GM21526 (cell line): ENCODE results near the gene PSORS1C2.
A peak's percentile ranks its signal among the peaks of the same experiment; 100 is the strongest.
"Not testable (repeated sequence)": the region's sequence is repeated elsewhere in the genome, so short reads cannot be mapped to it uniquely, and the experiment has no call there.

Experiments used
- ATAC-seq: cut with Tn5 transposase; IDR thresholded peaks from one replicate; pipeline ENCODE4 v1.9.1; 2021; ENCODE audit warnings: moderate library complexity; ENCODE audit not compliant: unreplicated experiment, low FRiP score

PSORS1C2 gene

DNA sequence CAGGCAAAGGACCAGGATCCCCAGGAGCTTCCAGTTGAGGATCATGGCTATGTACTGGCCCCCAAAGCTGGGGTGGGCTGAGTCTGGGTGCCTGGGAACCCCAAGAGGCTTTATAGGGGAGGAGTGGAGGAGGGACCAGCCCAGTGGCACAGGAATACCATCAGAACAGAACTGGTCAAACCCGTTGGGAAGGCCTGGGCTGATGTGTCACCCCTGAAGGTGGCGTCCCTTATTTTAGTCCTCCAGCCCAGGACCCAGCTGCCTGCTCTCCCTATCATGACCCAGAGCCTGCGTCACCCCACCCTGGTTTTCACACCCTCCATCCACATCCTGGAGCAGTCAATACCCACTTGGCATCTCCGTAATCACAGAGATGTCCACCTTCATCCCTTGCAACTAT, at the start of gene PSORS1C2:
Gene PSORS1C2 (minus strand): TSS at position 85 of the 400 bp plus-strand sequence. CDS start 40 bp downstream, at position 45.
- ATAC-seq: no peak

DNA sequence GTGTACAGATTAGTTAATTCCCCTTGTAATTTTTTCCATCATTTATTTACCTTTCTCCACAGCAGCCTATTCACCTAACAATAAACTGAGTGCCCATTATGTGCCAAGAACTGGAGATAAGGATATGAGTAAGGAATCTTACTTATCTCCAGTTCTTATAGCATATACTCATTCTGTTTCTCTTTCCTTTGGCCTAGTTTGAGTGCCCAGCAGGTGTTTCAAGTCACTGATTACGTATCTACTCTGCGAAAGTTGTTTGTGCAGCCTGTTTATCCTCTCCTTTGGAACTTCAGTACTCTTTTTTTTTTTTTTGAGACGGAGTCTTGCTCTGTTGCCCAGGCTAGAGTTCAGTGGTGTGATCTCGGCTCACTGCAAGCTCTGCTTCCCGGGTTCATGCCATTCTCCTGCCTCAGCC, 48.9 kb upstream of the PSORS1C2 start:
- ATAC-seq: no peak

DNA sequence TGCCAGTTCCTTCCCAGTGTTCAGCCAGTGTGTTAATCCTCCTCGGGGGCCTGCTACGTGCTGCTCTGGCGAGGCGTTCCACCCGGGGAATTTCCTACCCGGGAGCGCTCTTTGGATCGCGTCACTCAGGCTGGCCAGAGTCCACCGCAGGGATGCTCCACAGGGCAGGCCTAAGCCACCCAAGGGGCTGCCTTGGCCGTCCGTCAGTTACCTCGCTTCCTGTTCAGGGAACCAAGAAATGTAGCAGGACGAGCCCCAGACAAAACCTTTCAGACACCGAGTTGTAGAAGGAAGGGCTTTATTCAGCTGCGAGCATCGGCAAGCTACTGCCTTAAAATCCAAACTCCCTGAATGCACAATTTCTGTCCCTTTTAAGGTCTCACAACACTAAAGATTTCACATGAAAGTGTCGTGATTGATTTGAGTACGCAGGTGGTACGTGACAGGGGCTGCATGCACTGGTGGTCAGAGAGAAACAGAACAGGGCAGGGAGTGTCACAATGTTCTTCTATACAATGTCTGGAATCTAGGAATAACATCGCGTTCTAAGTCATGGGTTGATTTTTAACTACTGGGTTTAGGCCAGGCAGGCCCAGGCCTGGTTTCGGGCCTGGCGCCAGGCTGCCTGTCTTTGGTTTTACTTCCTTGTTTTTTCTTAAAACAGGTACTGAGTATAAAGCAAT, 47.3 kb upstream of the PSORS1C2 start:
- no peak for ATAC-seq

DNA sequence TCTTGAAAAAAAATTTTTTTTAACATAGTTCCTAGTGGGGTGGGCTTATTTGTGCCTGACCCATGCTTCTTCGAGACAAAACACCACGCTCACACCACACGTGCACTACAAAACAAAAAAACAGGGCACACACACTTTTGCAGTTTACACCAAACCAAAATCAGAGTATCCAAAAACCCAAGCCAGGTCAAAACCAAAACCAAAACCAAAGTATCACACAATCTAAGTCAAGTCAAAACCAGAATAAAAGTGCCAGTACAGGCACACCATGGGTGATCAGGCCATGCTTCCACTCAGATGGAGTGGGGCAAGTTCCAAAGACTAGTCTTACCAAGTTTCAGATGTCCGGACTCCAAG, 46.8 kb upstream of the PSORS1C2 start:
- not testable (repeated sequence) for ATAC-seq

DNA sequence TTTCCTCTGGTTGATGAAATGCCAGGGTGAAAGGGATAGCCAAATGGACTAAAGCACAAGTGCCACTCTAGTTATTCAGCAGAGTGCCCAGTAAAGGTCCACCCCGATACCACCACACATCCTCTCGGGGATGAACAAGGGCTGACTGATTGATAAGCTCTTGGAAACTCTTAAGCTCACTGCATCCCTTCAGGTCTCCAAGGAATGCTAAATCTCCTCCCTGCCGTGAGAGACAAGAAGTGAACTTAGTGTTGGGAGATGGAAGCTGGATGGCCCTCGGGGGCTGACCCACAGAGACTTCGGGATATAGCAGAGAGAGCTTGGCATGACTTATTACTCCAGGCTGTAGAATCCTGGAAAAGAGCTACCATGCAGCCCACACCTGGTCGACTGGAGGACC, 45.0 kb upstream of the PSORS1C2 start:
- ATAC-seq: not testable (repeated sequence)

DNA sequence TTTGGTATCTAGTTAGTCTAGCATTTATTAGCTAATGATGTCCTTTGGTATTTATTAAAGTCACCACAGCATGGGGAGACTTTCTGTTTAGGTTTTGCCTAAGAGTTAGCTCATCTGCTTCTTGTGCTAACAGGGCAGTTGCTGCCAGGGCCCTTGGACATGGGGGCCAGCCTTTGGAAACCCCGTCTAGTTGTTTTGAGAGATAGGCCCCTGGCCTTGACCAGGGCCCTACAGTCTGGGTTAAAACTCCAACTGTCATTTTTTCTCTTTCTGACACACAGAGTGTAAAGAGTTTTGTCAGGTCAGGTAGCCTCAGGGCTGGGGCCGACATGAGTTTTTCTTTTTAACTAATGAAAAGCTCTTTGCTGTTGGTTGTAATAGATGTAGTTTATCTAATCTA, 44.4 kb upstream of the PSORS1C2 start:
- ATAC-seq: not testable (repeated sequence)

DNA sequence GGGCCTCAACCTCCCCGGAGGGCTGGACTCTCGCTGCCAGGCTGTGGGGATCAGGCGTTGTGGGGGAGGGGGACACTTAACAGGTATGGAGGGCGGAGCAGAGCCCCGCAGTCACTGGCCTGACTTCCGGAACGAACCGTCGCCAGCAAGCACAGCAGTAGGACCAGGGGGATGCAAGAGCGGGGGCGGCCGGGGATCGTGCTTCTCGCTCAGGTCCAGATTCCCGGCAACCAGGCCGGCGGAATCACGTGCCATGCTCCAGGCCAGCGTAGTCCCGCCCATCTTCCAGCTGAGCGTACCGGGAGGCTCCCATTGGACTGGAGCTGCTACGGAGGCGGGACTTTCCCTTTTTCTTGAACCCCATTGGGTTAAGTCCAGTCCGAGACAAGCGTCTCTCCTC, 41.6 kb upstream of the PSORS1C2 start:
- ATAC-seq: peak; percentile 77

DNA sequence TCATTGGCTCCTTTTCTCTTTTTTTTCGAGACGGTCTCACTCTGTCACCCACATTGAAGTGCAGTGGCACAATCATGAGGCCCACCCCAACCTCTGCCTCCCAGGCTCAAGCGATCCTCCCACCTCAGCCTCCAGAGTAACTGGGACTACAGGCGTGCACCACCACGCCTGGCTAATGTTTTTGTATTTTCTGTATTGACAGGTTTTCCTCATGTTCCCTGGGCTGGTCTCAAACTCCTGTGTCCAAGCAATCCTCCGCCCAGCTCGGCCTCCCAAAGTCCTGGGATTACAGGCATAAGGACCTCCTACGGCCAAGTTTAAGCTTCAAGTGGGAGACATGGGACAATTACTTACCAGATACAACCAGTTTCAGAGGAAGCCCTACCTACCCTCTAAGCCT, 41.0 kb upstream of the PSORS1C2 start:
- no peak for ATAC-seq

DNA sequence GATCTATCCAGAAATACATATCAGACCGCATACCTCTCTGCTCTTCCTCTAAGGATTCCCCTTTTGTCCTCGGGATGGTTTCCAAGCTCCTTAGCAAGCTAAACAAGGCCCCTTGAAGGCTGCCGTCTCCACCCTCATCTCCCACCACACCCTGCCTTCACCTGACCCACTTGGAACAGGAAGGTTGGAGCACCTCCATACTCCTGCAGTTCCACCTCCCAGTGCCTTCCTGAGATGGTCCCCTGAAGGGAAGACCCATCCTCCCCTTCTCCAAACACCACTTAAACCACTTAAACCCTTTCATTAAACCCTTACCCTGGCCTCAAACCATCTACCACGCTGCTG, 40.1 kb upstream of the PSORS1C2 start:
- no peak for ATAC-seq

DNA sequence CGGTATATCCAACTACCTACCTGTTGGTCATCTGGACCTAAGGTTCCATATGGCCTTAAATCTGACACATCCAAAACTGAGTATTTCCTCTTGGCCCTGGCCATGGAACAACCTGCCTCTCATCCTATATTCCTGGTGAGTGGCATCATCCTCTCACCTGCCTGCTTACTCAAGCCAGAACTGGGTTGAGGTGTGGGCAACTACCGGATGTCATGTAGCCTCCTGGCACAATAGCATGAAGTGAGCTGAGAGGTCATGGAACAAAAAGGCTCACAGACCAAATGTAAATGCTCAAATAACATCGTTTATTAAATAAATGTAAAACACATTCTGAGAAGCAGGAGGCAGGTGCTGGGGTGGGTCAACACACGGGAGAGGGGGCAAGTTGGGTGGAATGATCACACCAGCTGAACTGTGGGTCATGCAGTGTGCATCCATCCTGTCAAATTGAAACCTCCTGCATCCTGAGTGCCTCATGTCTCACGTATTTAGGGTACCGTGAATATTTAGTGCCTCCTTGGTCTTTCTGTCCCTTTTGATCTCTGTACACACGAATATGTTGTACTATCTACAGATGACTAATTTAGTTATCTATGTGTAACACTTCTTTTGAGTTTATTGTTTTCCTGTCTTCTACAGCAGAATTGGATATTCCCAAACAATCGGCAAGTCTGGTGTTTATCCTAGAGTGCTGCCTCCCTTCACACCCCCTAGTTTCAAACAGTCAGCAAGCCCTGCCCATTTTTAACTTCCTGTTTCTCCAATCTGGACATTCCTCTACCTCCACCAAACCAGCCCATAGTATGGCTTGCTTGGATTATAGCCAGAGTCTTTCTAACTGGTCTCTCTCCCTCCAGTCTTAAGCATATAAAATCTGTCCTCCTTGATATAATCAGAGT, 39.5 kb upstream of the PSORS1C2 start:
- ATAC-seq: no peak

DNA sequence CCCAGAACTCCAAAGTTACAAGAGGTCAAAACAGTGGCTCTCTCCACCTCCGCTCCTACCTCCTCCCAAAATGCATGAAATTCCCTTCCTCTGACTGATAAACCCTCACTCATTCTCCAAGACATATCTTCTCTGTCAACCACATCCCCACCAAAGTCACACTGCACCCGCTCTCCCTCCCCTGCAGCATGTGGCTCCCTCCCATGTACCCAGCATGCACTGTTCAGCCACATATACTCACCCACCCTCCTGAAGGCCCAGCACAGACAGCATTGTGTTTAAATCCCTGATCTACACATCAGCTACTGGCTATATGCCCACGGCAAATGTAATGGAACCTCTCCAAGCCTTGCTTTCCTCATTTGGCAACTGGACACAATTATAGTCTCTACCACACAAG, 37.1 kb upstream of the PSORS1C2 start:
- ATAC-seq: no peak

DNA sequence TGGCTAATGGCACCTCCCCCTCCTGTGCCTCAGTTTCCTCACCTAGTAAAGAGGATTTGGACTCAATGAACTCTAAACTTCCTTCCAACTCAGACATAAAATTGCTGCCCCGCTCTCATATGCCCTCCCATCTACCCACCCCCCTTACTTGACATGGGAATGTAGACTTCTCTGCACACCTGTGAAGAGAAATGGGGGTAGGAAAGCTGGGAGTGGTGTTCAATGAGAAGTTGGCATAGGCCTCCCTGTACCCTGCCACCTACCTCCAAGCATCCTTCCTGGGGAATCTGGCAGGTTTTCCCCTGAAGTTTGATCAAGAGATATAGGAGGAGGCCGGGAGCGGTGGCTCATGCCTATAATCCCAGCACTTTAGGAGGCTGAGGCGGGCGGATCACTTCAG, 35.5 kb upstream of the PSORS1C2 start:
- no peak for ATAC-seq

DNA sequence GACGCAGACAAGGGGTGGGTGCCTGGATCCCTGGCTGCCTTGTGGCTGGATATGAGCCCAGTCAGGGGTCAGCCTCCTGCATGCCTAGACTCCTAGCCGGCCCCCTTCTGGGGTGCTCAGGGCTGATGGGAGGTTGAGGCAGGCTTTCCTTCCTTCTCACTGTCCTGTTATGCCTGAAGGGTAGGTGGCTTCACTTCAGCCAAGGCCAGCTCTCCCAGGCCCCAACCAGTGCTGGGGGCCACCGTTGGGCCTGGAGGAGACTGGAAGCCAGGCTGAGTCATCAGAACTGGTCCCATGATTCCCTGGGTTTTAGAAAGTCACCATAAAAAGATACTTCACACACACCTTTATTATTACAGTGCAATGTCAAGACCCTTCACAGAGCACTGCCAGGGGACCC, 34.5 kb upstream of the PSORS1C2 start:
- ATAC-seq: no peak

DNA sequence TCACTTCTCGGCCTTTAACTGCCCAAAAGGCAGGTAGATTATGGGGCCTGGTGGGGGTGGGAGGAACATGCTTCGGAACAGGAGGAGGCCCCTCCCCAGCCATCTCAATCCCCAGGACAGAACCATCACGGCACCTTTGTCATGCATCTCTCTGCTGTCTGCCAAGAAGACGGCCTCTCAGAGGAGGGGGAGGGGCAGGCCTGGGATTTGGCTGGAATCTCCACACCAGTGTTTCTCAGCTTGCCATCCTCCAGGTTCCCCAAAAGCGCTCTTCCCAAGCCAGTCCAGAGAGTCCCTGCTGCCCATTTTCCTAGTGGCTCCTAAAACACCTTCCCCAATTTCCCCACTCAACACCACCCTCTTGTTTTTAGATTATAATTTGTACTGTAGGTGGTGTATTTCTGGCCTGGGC, 34.1 kb upstream of the PSORS1C2 start:
- ATAC-seq: no peak

DNA sequence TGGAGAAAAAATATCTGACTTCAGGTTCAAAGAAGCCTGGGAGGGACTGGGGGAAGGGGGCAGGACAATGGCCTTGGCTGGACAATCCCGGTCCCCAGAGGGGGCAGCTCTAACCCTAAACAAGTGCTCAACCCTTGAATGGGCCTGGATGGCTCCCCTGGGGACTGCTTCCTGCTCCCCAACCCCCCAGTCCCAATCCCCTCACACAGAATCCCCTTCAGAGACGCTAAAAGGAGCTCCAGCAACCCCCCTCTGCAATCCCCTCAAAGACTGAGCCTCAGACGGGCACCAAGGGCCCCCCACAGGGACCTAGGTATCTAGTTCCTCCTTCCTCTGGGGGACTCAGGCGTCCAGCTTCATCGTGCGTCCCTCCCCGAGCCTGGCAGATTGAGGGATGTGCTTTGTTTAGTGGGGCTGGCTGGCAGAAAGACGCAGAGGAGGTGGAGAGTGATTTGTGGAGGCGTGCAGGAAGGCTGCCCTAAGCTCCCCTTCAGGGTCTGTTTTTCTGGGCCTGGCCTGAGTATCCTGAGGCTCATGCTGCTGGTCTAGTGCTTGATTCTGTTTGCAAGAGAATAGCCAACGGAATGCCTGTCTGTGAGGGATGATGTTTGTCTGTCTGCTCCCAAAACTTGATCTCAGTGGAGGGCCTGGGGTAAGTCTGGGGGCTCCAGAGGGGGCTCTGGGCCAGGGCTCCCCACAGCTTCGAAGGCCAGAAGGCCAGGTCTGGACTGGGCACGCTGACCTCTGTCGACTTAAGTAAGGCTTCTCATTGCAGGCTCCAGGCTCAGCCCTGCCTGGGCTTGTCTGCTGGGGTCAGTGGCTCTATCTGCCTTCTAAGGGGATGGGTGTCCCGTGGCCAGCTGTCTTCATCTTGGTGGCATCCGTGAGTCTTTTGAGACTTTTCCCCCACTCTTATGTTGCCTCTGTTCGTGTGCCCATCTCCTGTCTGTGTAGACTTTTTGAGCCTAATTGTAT, 33.4 kb upstream of the PSORS1C2 start:
- no peak for ATAC-seq

DNA sequence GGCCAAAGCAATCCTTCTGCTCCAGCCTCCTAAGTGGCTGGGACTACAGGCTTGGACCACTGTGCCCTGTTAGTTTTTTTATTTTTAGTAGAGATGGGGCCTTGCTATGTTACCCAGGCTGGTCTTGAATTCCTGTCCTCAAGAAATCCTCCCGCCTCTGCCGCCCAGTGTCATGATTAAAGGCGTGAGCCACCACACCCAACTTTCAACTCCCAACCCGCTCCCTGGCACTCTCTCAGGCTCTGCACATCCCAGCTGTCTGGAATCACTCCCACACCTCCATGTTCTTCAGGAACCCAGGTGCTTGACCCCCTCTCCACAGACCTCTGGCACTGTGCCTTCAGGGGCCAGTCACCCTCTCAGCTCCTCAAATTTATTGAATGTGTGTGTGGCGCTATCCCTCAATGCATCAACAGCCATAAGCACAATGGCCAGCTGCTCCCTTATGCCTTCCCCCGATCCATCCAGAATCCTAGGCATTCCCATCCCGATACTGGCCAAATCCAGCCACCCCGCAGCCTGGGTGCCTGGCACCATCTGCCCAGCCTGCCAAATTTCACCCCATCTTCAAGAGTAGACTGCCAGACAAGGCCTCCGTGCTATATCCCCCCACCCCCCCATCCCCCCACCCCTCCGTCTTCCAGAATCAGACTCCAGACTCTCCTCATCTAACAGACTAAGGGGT, 32.3 kb upstream of the PSORS1C2 start:
- ATAC-seq: no peak

DNA sequence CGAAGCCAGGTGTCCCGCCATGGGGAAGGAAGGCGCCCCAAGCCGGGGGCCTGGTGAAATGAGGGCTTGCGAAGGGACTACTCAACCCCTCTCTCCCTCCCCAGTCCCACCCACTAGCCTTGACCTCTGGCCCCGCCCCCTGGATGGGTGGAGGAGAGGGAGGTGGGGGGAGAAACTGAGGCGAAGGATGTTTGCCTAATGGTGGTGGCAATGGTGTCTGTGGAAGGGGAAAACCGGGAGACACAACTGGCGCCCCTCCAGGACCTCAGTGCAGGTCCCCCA, 31.7 kb upstream of the PSORS1C2 start, which contains the start of gene POU5F1:
Gene POU5F1 (minus strand): TSS at position 83 of the 282 bp plus-strand sequence. CDS start 62 bp downstream, at position 21.
- no peak for ATAC-seq

DNA sequence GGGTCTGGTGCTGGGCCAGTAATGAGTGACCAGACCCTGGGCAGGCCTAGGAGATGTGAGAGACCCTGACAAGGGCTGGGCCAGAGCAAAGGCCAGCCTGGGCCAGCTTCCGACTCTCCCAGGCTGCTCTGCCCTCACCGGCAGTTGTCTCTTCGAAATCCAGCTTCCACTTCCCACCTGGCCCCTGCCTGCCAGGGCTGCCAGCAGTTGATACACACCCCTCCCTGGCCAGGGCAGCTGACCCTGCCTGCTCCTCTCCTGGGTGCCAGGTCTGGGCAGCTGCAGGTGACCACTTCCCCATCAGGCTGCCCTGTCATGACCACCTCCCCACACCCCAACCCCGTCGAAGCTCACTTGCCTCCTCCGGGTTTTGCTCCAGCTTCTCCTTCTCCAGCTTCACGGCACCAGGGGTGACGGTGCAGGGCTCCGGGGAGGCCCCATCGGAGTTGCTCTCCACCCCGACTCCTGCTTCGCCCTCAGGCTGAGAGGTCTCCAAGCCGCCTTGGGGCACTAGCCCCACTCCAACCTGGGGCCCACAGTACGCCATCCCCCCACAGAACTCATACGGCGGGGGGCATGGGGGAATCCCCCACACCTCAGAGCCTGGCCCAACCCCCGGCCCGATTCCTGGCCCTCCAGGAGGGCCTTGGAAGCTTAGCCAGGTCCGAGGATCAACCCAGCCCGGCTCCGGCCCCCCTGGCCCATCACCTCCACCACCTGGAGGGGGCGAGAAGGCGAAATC, 31.2 kb upstream of the PSORS1C2 start:
- ATAC-seq: not testable (repeated sequence)

DNA sequence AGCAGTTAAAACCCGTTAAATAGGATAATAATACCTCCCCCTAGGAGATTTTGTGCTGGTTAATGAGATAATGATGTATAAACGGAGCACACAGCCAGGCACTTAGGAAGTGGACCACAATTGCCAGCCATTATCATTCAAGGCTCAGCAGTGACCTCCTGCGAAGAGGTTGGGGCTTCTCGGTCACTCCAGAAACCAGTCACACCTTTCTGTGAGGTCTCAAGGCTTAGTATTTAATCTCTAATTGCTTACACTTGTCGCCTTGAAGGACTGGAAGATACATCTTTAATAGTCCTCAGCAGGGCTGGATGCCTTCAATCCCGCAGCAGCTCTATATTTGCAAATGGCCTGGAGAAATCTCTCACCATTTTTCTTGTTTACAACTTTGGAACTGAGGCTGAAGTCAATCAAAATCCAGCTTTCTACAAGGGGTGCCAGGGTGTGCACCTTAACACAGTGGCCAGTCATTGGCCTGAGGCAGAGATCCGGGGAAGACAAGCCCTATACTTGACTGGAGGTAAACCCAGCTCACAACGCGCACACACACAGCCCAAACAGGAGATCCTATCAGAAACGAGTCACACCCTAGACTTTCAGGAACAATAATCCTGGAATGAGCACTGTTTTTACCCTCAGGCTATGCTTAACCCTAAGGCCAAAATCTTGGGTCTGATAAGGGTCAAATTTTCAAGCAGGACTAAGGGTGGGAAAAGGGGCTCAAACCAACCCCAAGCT, 30.4 kb upstream of the PSORS1C2 start:
- no peak for ATAC-seq
